Upper lobe of left lung (tissue), 4 donors: ENCODE data around the gene CNTNAP2.

Experiments
- EP300 ChIP-seq, 4 donors: sonication (generic); formaldehyde crosslinking; IDR thresholded peaks; one replicate each; pipeline ENCODE4 v1.5.1; 2017; ENCODE audit warnings: antibody characterized with exemption in 4 of 4, control low read depth in 2 of 4
- POLR2A ChIP-seq, 4 donors: fragments of 450-650 bp; IDR thresholded peaks; one replicate each; pipeline ENCODE4 v1.5.1; 2016 to 2017; ENCODE audit warnings: antibody characterized with exemption in 4 of 4, mild to moderate bottlenecking in 2 of 4
- POLR2AphosphoS5 ChIP-seq, 2 donors: sonication (generic); formaldehyde crosslinking; IDR thresholded peaks; one replicate each; pipeline ENCODE4 v1.5.1; 2017; ENCODE audit warnings: antibody characterized with exemption in 2 of 2
- TF ChIP-seq, protein P1 (sequence below), 6 experiments: fragments of 450-650 bp in 4 of 6; fragments of 200-600 bp in 2 of 6; sonication (generic) in 2 of 6; IDR thresholded peaks; one replicate each; pipeline ENCODE4 v1.5.1; 2016 to 2019; ENCODE audit warnings: antibody characterized with exemption in 6 of 6

DNA sequence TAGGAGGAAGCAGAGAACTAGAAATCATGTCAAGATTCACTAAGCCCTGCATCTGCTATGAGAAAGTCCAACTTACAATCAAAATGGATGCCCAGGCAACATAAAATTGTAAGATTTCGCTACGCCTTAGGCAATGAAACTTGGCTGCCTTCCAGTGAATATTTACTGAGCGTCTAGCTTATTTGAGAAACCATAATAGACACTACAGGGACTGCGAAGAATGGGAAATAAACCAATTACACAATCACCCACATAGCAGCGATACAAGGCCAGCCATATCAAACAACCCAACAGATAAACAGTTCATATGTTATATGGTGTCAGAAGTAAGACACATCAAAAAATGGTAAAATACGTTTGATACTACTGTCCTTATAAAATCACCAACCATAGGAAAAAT lies 1928.9 kb downstream of the CNTNAP2 start:
- TF ChIP-seq, protein P1, sequence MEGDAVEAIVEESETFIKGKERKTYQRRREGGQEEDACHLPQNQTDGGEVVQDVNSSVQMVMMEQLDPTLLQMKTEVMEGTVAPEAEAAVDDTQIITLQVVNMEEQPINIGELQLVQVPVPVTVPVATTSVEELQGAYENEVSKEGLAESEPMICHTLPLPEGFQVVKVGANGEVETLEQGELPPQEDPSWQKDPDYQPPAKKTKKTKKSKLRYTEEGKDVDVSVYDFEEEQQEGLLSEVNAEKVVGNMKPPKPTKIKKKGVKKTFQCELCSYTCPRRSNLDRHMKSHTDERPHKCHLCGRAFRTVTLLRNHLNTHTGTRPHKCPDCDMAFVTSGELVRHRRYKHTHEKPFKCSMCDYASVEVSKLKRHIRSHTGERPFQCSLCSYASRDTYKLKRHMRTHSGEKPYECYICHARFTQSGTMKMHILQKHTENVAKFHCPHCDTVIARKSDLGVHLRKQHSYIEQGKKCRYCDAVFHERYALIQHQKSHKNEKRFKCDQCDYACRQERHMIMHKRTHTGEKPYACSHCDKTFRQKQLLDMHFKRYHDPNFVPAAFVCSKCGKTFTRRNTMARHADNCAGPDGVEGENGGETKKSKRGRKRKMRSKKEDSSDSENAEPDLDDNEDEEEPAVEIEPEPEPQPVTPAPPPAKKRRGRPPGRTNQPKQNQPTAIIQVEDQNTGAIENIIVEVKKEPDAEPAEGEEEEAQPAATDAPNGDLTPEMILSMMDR (IDR thresholded peaks at IDR 0.05): no peak
- TF ChIP-seq POLR2A (IDR thresholded peaks at IDR 0.05) (no peak), POLR2AphosphoS5 (IDR thresholded peaks at IDR 0.05) (no peak), EP300 (IDR thresholded peaks at IDR 0.05) (no peak)
